K562 (cell line): ENCODE data around the gene FFAR1. TPM values are rescaled to one million over a fixed set of nuclear protein-coding genes. Genes with fewer than 3 reads are reported as not detected.

ENCODE experiments used
- CAMTA2 ChIP-seq: fragments of 250-450 bp; sonication (Bioruptor Pico); conservative IDR thresholded peaks from 2 replicates; pipeline ENCODE4 v1.5.1; 2022
- CHD2 ChIP-seq: IDR thresholded peaks from 2 replicates; pipeline ENCODE4 v1.6.1; 2011; ENCODE audit warnings: low read depth, low read length
- ETV6 ChIP-seq, 3 experiments: fragments of 150-350 bp in 1 of 3; sonication (generic) in 1 of 3; formaldehyde crosslinking in 1 of 3; IDR thresholded peaks; 2 replicates each; pipeline versions ENCODE4 v1.6.1 to v1.8.0; 2014 to 2022; ENCODE audit warnings: borderline replicate concordance in 2 of 3, low read depth in 2 of 3, antibody characterized with exemption in 1 of 3, low read length in 1 of 3, mild to moderate bottlenecking in 1 of 3, missing genetic modification reagents in 1 of 3
- GTF2E2 ChIP-seq: fragments of 200-800 bp; sonication (Bioruptor generic); IDR thresholded peaks from 2 replicates; pipeline ENCODE4 v1.6.1; 2016; ENCODE audit warnings: missing genetic modification characterization, missing compliant biosample characterization
- HOXB6 ChIP-seq: fragments of 250-450 bp; sonication (Bioruptor Pico); IDR thresholded peaks from 2 replicates; pipeline ENCODE4 v1.5.1; 2022; ENCODE audit warnings: mild to moderate bottlenecking, borderline replicate concordance
- LCOR ChIP-seq: sonication (generic); formaldehyde crosslinking; IDR thresholded peaks from 2 replicates; pipeline ENCODE4 v1.8.0; 2022; ENCODE audit warnings: mild to moderate bottlenecking, missing genetic modification reagents
- NUFIP1 ChIP-seq: fragments of 450-650 bp; IDR thresholded peaks from 2 replicates; pipeline ENCODE4 v1.6.1; 2018; ENCODE audit not compliant: partially characterized antibody
- SIRT6 ChIP-seq: IDR thresholded peaks from one replicate; pipeline ENCODE4 v1.6.1; 2012; ENCODE audit warnings: low read depth, mild to moderate bottlenecking, control low read depth, inconsistent platforms, low read length, moderate library complexity
- SMC3 ChIP-seq: conservative IDR thresholded peaks from 2 replicates; pipeline ENCODE4 v1.6.1; 2011; ENCODE audit warnings: low read depth, low read length, improper control_type of control experiment; ENCODE audit not compliant: insufficient read depth
- SRSF9 ChIP-seq: fragments of 200-400 bp; formaldehyde crosslinking; IDR thresholded peaks from 2 replicates; pipeline ENCODE4 v1.6.1; 2017; ENCODE audit warnings: low read depth, low read length, borderline replicate concordance
- TCF7 ChIP-seq: sonication (generic); IDR thresholded peaks from 2 replicates; pipeline ENCODE4 v1.6.1; 2016; ENCODE audit warnings: antibody characterized with exemption, borderline replicate concordance
- polyA plus RNA-seq, 8 experiments: library from polyadenylated mRNA; depleted of rRNA in 4 of 8; stranded (reverse) in 5 of 8; unstranded in 3 of 8; fragments of >200 nt; fragmentation: Nextera tagmentation in 2 of 8; fragmentation: Illumina TruSeq in 1 of 8; extraction: Ambion mirVana in 2 of 8; extraction: Trizol in 1 of 8; gene quantifications; 2 replicates each; pipeline versions ENCODE4 v1.2.1 to v1.2.3, GENCODE V29; 2011 to 2014; ENCODE audit warnings: inconsistent platforms in 1 of 8, missing spikeins in 1 of 8
- total RNA-seq, 7 experiments: library from RNA; depleted of rRNA in 6 of 7; stranded (reverse); fragments of >200 nt in 6 of 7; fragmentation: Illumina TruSeq in 2 of 7; extraction: Trizol in 2 of 7; gene quantifications; 2 replicates each; pipeline versions ENCODE4 v1.2.1 to v1.2.3, GENCODE V29; 2011 to 2021; ENCODE audit warnings: low replicate concordance in 1 of 7
- TF ChIP-seq, protein P1 (sequence below): fragments of 200-800 bp; sonication (Bioruptor generic); IDR thresholded peaks from 2 replicates; pipeline ENCODE4 v1.6.1; 2016; ENCODE audit warnings: missing genetic modification characterization, missing compliant biosample characterization
- TF ChIP-seq, protein P2 (sequence below), 2 experiments: fragments of 200-800 bp in 1 of 2; sonication (Bioruptor generic) in 1 of 2; sonication (generic) in 1 of 2; formaldehyde crosslinking in 1 of 2; IDR thresholded peaks in 1 of 2; conservative IDR thresholded peaks in 1 of 2; 2 replicates each; pipeline versions ENCODE4 v1.5.0 to v1.6.1; 2016 to 2020; ENCODE audit warnings: missing compliant biosample characterization in 1 of 2, missing genetic modification characterization in 1 of 2, missing genetic modification reagents in 1 of 2
- TF ChIP-seq, protein P3 (sequence below), 2 experiments: fragments of 450-650 bp; IDR thresholded peaks; 2 replicates each; pipeline ENCODE4 v1.6.1; 2016
- TF ChIP-seq, protein P4 (sequence below): fragments of 250-450 bp; sonication (Bioruptor Pico); IDR thresholded peaks from 2 replicates; pipeline ENCODE4 v1.8.0; 2021; ENCODE audit warnings: moderate library complexity, mild to moderate bottlenecking, inconsistent platforms

Gene FFAR1
- total and polyA plus RNA-seq, 9 of the 15 experiments (the other 6 are each of a cell fraction or from before 2014, with no cell fraction given), result not detected

DNA sequence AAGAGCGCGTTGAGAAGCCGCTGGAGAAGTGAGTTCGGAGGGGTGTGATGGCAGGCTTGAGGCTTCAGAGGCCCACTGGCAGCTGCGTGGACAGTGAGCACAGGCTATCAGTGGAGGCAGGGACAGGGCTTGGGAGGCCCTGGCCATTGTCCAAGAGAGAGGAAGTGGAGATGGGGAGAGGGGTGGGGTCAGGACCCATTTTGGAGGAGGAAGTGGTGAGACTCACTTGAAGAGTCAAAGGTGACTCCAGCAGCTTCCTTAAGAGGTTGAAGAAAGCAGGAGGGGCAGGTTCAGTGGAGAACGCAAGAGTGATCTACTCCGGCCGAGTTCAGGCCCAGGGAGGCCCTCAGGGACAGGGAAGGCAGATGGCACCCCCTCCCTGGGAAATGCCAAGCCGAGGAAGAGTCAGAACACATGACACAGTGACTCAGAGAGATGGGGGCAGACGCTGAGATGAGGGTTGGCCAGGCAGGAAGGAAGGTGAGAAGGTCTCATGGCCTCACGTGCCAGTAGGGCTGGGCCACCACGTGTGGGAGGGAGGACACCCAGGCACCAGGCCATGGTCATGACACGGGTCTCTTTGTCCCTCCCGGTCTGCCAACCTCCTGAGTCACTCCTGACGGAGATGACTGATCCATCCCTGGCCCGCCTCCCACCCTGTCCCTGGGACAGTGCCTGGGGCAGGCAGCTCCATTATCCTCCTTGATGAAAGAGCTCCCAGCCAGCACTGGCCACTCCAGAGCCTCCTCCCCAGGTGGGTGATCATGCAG lies 28.8 kb upstream of the FFAR1 start (continued):
- TF ChIP-seq, protein P1, sequence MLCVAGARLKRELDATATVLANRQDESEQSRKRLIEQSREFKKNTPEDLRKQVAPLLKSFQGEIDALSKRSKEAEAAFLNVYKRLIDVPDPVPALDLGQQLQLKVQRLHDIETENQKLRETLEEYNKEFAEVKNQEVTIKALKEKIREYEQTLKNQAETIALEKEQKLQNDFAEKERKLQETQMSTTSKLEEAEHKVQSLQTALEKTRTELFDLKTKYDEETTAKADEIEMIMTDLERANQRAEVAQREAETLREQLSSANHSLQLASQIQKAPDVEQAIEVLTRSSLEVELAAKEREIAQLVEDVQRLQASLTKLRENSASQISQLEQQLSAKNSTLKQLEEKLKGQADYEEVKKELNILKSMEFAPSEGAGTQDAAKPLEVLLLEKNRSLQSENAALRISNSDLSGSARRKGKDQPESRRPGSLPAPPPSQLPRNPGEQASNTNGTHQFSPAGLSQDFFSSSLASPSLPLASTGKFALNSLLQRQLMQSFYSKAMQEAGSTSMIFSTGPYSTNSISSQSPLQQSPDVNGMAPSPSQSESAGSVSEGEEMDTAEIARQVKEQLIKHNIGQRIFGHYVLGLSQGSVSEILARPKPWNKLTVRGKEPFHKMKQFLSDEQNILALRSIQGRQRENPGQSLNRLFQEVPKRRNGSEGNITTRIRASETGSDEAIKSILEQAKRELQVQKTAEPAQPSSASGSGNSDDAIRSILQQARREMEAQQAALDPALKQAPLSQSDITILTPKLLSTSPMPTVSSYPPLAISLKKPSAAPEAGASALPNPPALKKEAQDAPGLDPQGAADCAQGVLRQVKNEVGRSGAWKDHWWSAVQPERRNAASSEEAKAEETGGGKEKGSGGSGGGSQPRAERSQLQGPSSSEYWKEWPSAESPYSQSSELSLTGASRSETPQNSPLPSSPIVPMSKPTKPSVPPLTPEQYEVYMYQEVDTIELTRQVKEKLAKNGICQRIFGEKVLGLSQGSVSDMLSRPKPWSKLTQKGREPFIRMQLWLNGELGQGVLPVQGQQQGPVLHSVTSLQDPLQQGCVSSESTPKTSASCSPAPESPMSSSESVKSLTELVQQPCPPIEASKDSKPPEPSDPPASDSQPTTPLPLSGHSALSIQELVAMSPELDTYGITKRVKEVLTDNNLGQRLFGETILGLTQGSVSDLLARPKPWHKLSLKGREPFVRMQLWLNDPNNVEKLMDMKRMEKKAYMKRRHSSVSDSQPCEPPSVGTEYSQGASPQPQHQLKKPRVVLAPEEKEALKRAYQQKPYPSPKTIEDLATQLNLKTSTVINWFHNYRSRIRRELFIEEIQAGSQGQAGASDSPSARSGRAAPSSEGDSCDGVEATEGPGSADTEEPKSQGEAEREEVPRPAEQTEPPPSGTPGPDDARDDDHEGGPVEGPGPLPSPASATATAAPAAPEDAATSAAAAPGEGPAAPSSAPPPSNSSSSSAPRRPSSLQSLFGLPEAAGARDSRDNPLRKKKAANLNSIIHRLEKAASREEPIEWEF, result no peak
- TF ChIP-seq SMC3, result no peak
- no peak for TF ChIP-seq GTF2E2
- TF ChIP-seq CHD2, result no peak
- TF ChIP-seq TCF7, result no peak
- TF ChIP-seq HOXB6 (CRISPR knock-in tag), result no peak
- no peak for TF ChIP-seq LCOR
- TF ChIP-seq, protein P2, sequence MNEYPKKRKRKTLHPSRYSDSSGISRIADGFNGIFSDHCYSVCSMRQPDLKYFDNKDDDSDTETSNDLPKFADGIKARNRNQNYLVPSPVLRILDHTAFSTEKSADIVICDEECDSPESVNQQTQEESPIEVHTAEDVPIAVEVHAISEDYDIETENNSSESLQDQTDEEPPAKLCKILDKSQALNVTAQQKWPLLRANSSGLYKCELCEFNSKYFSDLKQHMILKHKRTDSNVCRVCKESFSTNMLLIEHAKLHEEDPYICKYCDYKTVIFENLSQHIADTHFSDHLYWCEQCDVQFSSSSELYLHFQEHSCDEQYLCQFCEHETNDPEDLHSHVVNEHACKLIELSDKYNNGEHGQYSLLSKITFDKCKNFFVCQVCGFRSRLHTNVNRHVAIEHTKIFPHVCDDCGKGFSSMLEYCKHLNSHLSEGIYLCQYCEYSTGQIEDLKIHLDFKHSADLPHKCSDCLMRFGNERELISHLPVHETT (CRISPR knock-in tag; conservative IDR thresholded peaks at IDR 0.05 in 1 of 2, IDR thresholded peaks at IDR 0.05 in 1 of 2), result peak in 1 of 2 experiments; percentile 66; a peak in 2 of 4 replicates
- TF ChIP-seq SRSF9, result no peak
- TF ChIP-seq CAMTA2 (CRISPR knock-in tag), result no peak
- TF ChIP-seq, protein P3, sequence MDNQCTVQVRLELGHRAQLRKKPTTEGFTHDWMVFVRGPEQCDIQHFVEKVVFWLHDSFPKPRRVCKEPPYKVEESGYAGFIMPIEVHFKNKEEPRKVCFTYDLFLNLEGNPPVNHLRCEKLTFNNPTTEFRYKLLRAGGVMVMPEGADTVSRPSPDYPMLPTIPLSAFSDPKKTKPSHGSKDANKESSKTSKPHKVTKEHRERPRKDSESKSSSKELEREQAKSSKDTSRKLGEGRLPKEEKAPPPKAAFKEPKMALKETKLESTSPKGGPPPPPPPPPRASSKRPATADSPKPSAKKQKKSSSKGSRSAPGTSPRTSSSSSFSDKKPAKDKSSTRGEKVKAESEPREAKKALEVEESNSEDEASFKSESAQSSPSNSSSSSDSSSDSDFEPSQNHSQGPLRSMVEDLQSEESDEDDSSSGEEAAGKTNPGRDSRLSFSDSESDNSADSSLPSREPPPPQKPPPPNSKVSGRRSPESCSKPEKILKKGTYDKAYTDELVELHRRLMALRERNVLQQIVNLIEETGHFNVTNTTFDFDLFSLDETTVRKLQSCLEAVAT (IDR thresholded peaks at IDR 0.05), result no peak
- TF ChIP-seq ETV6 (IDR thresholded peaks at IDR 0.05; ENCODE audit: borderline replicate concordance in 1 of 2, low read depth in 2 of 2, low read length in 1 of 2), result no peak
- TF ChIP-seq ETV6 (CRISPR knock-in tag; IDR thresholded peaks at IDR 0.05; ENCODE audit: borderline replicate concordance), result no peak
- TF ChIP-seq NUFIP1, result no peak
- TF ChIP-seq, protein P4, sequence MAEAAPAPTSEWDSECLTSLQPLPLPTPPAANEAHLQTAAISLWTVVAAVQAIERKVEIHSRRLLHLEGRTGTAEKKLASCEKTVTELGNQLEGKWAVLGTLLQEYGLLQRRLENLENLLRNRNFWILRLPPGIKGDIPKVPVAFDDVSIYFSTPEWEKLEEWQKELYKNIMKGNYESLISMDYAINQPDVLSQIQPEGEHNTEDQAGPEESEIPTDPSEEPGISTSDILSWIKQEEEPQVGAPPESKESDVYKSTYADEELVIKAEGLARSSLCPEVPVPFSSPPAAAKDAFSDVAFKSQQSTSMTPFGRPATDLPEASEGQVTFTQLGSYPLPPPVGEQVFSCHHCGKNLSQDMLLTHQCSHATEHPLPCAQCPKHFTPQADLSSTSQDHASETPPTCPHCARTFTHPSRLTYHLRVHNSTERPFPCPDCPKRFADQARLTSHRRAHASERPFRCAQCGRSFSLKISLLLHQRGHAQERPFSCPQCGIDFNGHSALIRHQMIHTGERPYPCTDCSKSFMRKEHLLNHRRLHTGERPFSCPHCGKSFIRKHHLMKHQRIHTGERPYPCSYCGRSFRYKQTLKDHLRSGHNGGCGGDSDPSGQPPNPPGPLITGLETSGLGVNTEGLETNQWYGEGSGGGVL (CRISPR knock-in tag), result no peak
- no peak for TF ChIP-seq SIRT6
